ENCODE results near the gene TMEM269.

Gene TMEM269

GRCh38 chr1:42822800-42823392 is 38.1 kb downstream of the TMEM269 start:
- DNase-seq (ENCODE audit: low read depth in 2 of 2): no peak

- no peak for DNase-seq (ENCODE audit: low read depth in 2 of 2)
Observed at GRCh38 chr1:42824481-42825035, 39.8 kb downstream of the TMEM269 start.

GRCh38 chr1:42825036-42825851 is 40.5 kb downstream of the TMEM269 start:
- no peak for DNase-seq (ENCODE audit: low read depth in 2 of 2)

- no peak for DNase-seq (ENCODE audit: low read depth in 2 of 2)
Observed at GRCh38 chr1:42830631-42831030, 45.8 kb downstream of the TMEM269 start.

- DNase-seq (ENCODE audit: low read depth in 2 of 2): no peak
Observed at GRCh38 chr1:42831273-42831672, 46.5 kb downstream of the TMEM269 start.

- no peak for DNase-seq (ENCODE audit: low read depth in 2 of 2)
Observed at GRCh38 chr1:42832641-42833240, 48.0 kb downstream of the TMEM269 start.

- no peak for DNase-seq (ENCODE audit: low read depth in 2 of 2)
Observed at GRCh38 chr1:42833981-42834380, 49.2 kb downstream of the TMEM269 start.

- DNase-seq (ENCODE audit: low read depth in 2 of 2): no peak
Observed at GRCh38 chr1:42834803-42835202, 50.0 kb downstream of the TMEM269 start.

GRCh38 chr1:42835422-42835821 is 50.6 kb downstream of the TMEM269 start:
- no peak for DNase-seq (ENCODE audit: low read depth in 2 of 2)

- DNase-seq (ENCODE audit: low read depth in 2 of 2): no peak
Observed at GRCh38 chr1:42837709-42838108, 52.9 kb downstream of the TMEM269 start.

GRCh38 chr1:42838482-42839190 is 53.8 kb downstream of the TMEM269 start:
- no peak for DNase-seq (ENCODE audit: low read depth in 2 of 2)

GRCh38 chr1:42841010-42841409 is 56.2 kb downstream of the TMEM269 start:
- no peak for DNase-seq (ENCODE audit: low read depth in 2 of 2)

GRCh38 chr1:42841440-42842147 is 56.8 kb downstream of the TMEM269 start:
- DNase-seq (ENCODE audit: low read depth in 2 of 2): no peak

- DNase-seq (ENCODE audit: low read depth in 2 of 2): no peak
Observed at GRCh38 chr1:42844592-42845140, 59.9 kb downstream of the TMEM269 start.

- no peak for DNase-seq (ENCODE audit: low read depth in 2 of 2)
Observed at GRCh38 chr1:42845193-42845592, 60.4 kb downstream of the TMEM269 start.

- DNase-seq (ENCODE audit: low read depth in 2 of 2): no peak
Observed at GRCh38 chr1:42845866-42846256, 61.1 kb downstream of the TMEM269 start.

GRCh38 chr1:42846257-42847110 is 61.7 kb downstream of the TMEM269 start, which contains the start of gene ZNF691:
TSS of gene ZNF691 (plus strand) at chr1:42846613. CDS start at chr1:42849659, 3,046 bp downstream.
- peak; percentile 70 to 82 for DNase-seq (ENCODE audit: low read depth in 2 of 2)

- DNase-seq (ENCODE audit: low read depth in 2 of 2): no peak
Observed at GRCh38 chr1:42847111-42847595, 62.4 kb downstream of the TMEM269 start.

GRCh38 chr1:42847721-42848460 is 63.1 kb downstream of the TMEM269 start:
- no peak for DNase-seq (ENCODE audit: low read depth in 2 of 2)
